GM13977 (cell line): ENCODE measurements around the gene SHBG.
A peak's percentile ranks its signal among the peaks of the same experiment; 100 is the strongest.

Experiments used
- DNase-seq: peaks from one replicate; pipeline ENCODE4 v3.0.0; 2012; ENCODE audit warnings: low spot score
- in situ Hi-C: fragments of 300-500 bp; cut with MboI; formaldehyde crosslinking; loops from one replicate; pipeline ENCODE4 v1.12.0; 2022; ENCODE audit warnings: low sequenced_read_pairs, low pct_unique_long_range_greater_than_20kb, mixed read lengths, inconsistent platforms; ENCODE audit not compliant: unreplicated experiment
- TF ChIP-seq, protein P1 (sequence below): IDR thresholded peaks from 2 replicates; pipeline ENCODE4 v1.5.1; 2012; ENCODE audit warnings: mild to moderate bottlenecking, control low read depth; ENCODE audit not compliant: insufficient read depth; ENCODE audit errors: extremely low read depth, missing control alignments

The SHBG gene

DNA sequence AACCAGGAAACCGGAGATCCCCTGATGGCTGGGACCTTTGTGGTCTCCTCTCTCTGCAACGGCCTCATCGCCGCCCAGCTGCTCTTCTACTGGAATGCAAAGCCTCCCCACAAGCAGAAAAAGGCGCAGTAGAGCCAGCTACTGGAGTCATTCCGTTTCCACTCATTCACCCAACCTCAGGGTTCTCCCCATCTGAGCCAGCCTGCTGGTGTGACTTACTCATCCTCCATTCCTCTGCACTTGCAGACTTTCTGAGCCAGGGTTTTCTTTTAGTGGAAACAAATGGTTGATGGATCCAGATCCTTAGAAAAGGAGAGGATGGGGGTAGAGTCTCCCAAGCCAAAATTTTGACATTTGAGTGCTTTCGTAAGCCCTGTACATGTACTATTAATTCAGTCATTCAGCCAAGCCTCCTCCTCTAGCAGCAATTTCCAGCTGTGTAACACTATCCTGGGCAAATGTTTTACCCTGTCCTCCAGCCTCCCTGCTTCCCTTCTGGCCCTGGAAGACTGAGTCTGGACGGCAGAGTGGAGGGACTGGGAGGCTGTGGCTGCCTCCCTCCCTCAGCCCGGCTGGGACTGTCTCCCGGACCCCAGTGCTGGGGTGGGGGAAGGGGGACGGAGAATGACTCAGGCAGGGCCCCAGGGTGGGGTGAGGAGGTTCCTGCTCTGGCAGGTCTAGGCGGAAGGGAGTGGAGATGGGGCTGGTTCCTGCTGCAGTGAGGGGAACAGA, 42.3 kb upstream of the SHBG start:
- TF ChIP-seq, protein P1, sequence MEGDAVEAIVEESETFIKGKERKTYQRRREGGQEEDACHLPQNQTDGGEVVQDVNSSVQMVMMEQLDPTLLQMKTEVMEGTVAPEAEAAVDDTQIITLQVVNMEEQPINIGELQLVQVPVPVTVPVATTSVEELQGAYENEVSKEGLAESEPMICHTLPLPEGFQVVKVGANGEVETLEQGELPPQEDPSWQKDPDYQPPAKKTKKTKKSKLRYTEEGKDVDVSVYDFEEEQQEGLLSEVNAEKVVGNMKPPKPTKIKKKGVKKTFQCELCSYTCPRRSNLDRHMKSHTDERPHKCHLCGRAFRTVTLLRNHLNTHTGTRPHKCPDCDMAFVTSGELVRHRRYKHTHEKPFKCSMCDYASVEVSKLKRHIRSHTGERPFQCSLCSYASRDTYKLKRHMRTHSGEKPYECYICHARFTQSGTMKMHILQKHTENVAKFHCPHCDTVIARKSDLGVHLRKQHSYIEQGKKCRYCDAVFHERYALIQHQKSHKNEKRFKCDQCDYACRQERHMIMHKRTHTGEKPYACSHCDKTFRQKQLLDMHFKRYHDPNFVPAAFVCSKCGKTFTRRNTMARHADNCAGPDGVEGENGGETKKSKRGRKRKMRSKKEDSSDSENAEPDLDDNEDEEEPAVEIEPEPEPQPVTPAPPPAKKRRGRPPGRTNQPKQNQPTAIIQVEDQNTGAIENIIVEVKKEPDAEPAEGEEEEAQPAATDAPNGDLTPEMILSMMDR = no peak
- DNase-seq = no peak
- in situ Hi-C loops = no loop called here

GRCh38 chr17:7588553-7589203, 41.3 kb upstream of the SHBG start:
- peak; percentile 42 for DNase-seq
- TF ChIP-seq, protein P1 = no peak
- in situ Hi-C loops = no loop called here

DNA sequence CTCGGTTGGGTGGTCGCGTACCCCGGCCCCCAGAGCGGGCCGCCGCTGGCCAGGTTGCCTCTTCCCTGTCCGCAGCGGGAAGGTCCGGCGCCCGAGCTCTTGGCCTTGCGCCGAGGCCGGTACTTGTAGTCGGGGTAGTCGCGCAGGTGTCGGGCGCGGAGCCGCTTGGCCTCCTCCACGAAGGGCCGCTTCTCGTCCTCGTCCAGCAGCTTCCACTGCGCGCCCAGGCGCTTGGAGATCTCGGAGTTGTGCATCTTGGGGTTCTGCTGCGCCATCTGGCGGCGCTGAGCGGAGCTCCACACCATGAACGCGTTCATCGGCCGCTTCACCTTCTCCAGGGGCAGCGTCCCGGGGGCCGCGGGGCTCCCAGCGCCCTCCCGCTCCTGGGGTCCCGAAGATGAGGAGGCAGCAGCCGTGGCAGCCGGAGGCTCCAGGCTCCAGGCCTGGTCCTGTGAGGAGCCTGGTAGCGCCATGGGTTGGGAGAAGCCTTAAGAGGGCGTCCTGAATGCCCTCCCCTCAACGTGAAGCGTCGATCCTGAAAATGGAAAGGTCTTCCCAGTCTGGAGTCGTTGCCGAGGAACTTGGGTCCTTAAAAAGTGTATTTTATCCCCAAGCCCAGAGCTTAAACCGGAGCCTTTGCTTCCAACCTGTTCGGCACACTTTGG, 40.6 kb upstream of the SHBG start:
- TF ChIP-seq, protein P1 = peak; percentile 81
- DNase-seq = peak; percentile 90
- in situ Hi-C loops = no loop called here

- TF ChIP-seq, protein P1 = no peak
- in situ Hi-C loops = no loop called here
- no peak for DNase-seq
Measured at GRCh38 chr17:7589891-7590691, 39.8 kb upstream of the SHBG start, which contains the start of gene SOX15. Gene SOX15 (minus strand): TSS chr17:7590094. CDS start chr17:7589676, 418 bp downstream.

GRCh38 chr17:7590743-7591142, 39.2 kb upstream of the SHBG start:
- no peak for DNase-seq
- TF ChIP-seq, protein P1 = no peak
- in situ Hi-C loops = no loop called here

DNA sequence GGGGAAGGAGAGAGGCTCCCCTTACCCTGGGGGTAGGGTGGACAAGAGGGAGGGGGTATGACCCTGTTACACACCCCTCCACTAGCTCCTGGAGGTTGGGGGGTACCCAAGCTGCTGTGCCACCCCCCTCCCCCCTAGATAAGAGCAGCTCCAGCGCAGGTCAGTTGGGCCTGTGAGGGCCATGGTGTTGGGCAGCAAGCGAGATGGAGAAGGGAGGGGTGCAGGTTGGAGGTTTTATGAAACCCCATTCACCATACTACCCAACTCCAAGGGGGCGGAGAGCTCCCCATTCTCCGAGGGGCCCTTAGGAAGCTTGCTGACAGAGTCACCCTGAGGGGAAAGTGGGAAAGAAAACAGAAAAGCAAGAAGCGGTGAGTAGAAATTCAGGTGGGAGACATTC, 38.3 kb upstream of the SHBG start:
- DNase-seq = no peak
- in situ Hi-C loops = no loop called here
- TF ChIP-seq, protein P1 = no peak
